Measurements from ENCODE around the gene MAST4. TPM values are rescaled to one million over a fixed set of nuclear protein-coding genes. Genes with fewer than 3 reads are reported as not detected.

The MAST4 gene
- total and polyA plus RNA-seq, 2 experiments from 2014 or later, result 4.2 to 6.0 TPM

DNA sequence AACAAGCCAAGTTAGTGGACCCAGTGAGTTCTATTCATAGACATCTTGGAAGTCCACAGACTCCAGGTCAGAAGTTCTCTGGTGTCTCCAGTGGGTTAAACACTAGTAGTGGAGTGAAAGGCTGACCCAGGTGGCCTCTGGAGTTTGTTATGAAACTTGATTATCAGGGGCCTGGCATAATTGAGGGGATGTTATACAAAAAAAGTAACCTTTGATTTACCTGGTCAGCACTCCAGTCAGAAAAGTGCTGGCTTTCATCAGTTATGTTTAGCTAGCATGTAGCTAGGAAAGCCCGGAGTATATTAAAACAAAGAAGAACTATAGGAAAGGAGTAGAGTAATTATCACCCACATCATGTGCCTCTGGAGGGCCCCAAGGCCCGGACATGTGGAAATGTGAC, 429.3 kb downstream of the MAST4 start:
- WGBS, 2 experiments (ENCODE audit: low coverage in 1 of 2, low lambda C conversion rate in 2 of 2, missing lambda C conversion rate in 2 of 2), result 58 to 69% methylated on average over 2 of the region's 2 CpGs
- H3K9ac ChIP-seq, result no peak overlapping the region

GRCh38 chr5:67026278-67026677, 430.1 kb downstream of the MAST4 start:
- Histone ChIP-seq H3K36me3 (ENCODE audit: low read depth) (no peaks in the 10 kb centered on the region), H3K9ac (no peak overlapping the region), H3K79me2 (ENCODE audit: insufficient read depth) (peaks cover 11% of the 10 kb centered on the region; the same call in 1 of the 2 replicates), H3K9me3 (ENCODE audit: low read depth) (no peaks in the 10 kb centered on the region), H2AFZ (no peak overlapping the region), H3K9me2 (ENCODE audit: insufficient read depth) (0 out of 2 replicates have a peak, but pooled peaks cover 8% of the 10 kb centered on the region), H3K27ac (no peak overlapping the region), H4K20me1 (ENCODE audit: insufficient read depth) (no peaks in the 10 kb centered on the region), H3K27me3 (replicated peaks; ENCODE audit: insufficient read depth) (no peaks in the 10 kb centered on the region), H3F3A (ENCODE audit: insufficient read depth) (peaks cover 19% of the 10 kb centered on the region), H3K4me2 (ENCODE audit: unreplicated experiment) (no peak overlapping the region), H3K4me3 (no peak overlapping the region), H3K4me1 (ENCODE audit: insufficient read depth) (peaks cover 27% of the 10 kb centered on the region)
- TF ChIP-seq EZH2 (IDR thresholded peaks at IDR 0.05; ENCODE audit: insufficient read depth, poor library complexity, severe bottlenecking) (no peak), EZH2phosphoT487 (IDR thresholded peaks at IDR 0.05; ENCODE audit: insufficient read depth, low read depth) (no peak)
- DNase-seq, result no peak
- 100% methylated on average over 1 of the region's 1 CpG for WGBS, 2 experiments (ENCODE audit: low coverage in 1 of 2, low lambda C conversion rate in 2 of 2, missing lambda C conversion rate in 2 of 2)
- in situ Hi-C loops (cut with MboI), result no loop called here

More for the DNA sequence above, 429.3 kb downstream of the MAST4 start:
- TF ChIP-seq EZH2 (IDR thresholded peaks at IDR 0.05; ENCODE audit: insufficient read depth, poor library complexity, severe bottlenecking), result no peak
- TF ChIP-seq EZH2phosphoT487 (IDR thresholded peaks at IDR 0.05; ENCODE audit: insufficient read depth, low read depth), result no peak
- no peaks in the 10 kb centered on the region for H3K27me3 ChIP-seq (replicated peaks; ENCODE audit: insufficient read depth)
- H3K36me3 ChIP-seq (ENCODE audit: low read depth), result no peaks in the 10 kb centered on the region
- in situ Hi-C loops (cut with MboI), result no loop called here
- no peak overlapping the region for H2AFZ ChIP-seq
- H3K9me3 ChIP-seq (ENCODE audit: low read depth), result no peaks in the 10 kb centered on the region
- H3K4me2 ChIP-seq (ENCODE audit: unreplicated experiment), result no peak overlapping the region
- peaks cover 23% of the 10 kb centered on the region for H3K4me1 ChIP-seq (ENCODE audit: insufficient read depth)
- H3K27ac ChIP-seq, result no peak overlapping the region
- H3K4me3 ChIP-seq, result no peak overlapping the region
- peaks cover 14% of the 10 kb centered on the region; the same call in 1 of the 2 replicates for H3K79me2 ChIP-seq (ENCODE audit: insufficient read depth)
- no peak for DNase-seq
- H3F3A ChIP-seq (ENCODE audit: insufficient read depth), result peaks cover 15% of the 10 kb centered on the region
- H3K9me2 ChIP-seq (ENCODE audit: insufficient read depth), result 0 out of 2 replicates have a peak, but pooled peaks cover 8% of the 10 kb centered on the region
- no peaks in the 10 kb centered on the region for H4K20me1 ChIP-seq (ENCODE audit: insufficient read depth)

DNA sequence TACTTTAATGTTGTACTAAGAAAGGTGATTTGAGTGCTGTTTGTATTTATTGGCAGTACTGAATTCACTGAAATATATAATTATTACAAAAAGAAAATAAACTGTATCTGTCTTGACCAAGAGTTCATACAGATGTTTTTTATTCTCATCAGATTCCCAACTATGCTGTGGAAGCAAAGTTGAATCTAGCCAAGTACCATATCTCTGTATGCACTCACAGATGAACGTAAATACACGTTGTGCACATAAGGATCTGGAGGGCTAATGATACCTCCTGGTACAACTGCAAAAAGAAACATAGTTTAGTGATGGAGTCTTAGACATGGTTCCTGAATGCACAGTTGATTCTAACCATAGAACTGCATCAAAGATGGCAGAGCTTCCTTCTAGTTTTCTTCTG, 431.0 kb downstream of the MAST4 start:
- Histone ChIP-seq H3K27ac (no peak overlapping the region), H3K36me3 (ENCODE audit: low read depth) (no peaks in the 10 kb centered on the region), H3K4me2 (ENCODE audit: unreplicated experiment) (no peak overlapping the region), H2AFZ (no peak overlapping the region), H3K27me3 (replicated peaks; ENCODE audit: insufficient read depth) (no peaks in the 10 kb centered on the region), H3K9ac (no peak overlapping the region), H3K4me1 (ENCODE audit: insufficient read depth) (peaks cover 27% of the 10 kb centered on the region), H3K9me2 (ENCODE audit: insufficient read depth) (0 out of 2 replicates have a peak, but pooled peaks cover 8% of the 10 kb centered on the region), H4K20me1 (ENCODE audit: insufficient read depth) (no peaks in the 10 kb centered on the region), H3K4me3 (no peak overlapping the region), H3F3A (ENCODE audit: insufficient read depth) (peaks cover 10% of the 10 kb centered on the region), H3K9me3 (ENCODE audit: low read depth) (no peaks in the 10 kb centered on the region), H3K79me2 (ENCODE audit: insufficient read depth) (peaks cover 18% of the 10 kb centered on the region)
- in situ Hi-C loops (cut with MboI), result no loop called here
- 96 to 97% methylated on average over 2 of the region's 2 CpGs for WGBS, 2 experiments (ENCODE audit: low coverage in 1 of 2, low lambda C conversion rate in 2 of 2, missing lambda C conversion rate in 2 of 2)
- no peak for TF ChIP-seq EZH2phosphoT487 (IDR thresholded peaks at IDR 0.05; ENCODE audit: insufficient read depth, low read depth)
- DNase-seq, result no peak

GRCh38 chr5:67028371-67028770, 432.2 kb downstream of the MAST4 start:
- 0 out of 2 replicates have a peak, but pooled peaks cover 6% of the 10 kb centered on the region for H3K9me2 ChIP-seq (ENCODE audit: insufficient read depth)
- H3K4me3 ChIP-seq, result no peak overlapping the region
- H3K4me1 ChIP-seq (ENCODE audit: insufficient read depth), result peaks cover 34% of the 10 kb centered on the region
- no peak overlapping the region for H3K4me2 ChIP-seq (ENCODE audit: unreplicated experiment)
- no peaks in the 10 kb centered on the region for H3K36me3 ChIP-seq (ENCODE audit: low read depth)
- H4K20me1 ChIP-seq (ENCODE audit: insufficient read depth), result no peaks in the 10 kb centered on the region
- TF ChIP-seq EZH2phosphoT487 (IDR thresholded peaks at IDR 0.05; ENCODE audit: insufficient read depth, low read depth), result no peak
- TF ChIP-seq EZH2 (IDR thresholded peaks at IDR 0.05; ENCODE audit: insufficient read depth, poor library complexity, severe bottlenecking), result no peak
- no peak overlapping the region for H3K9ac ChIP-seq
- WGBS, 2 experiments (ENCODE audit: low coverage in 1 of 2, low lambda C conversion rate in 2 of 2, missing lambda C conversion rate in 2 of 2), result 73 to 77% methylated on average over 4 of the region's 4 CpGs
- peak; percentile 54 for DNase-seq
- in situ Hi-C loops (cut with MboI), result no loop called here
- H3K27ac ChIP-seq, result no peak overlapping the region
- no peaks in the 10 kb centered on the region for H3K9me3 ChIP-seq (ENCODE audit: low read depth)
- H3K79me2 ChIP-seq (ENCODE audit: insufficient read depth), result peaks cover 21% of the 10 kb centered on the region
- H3K27me3 ChIP-seq (replicated peaks; ENCODE audit: insufficient read depth), result no peaks in the 10 kb centered on the region
- H3F3A ChIP-seq (ENCODE audit: insufficient read depth), result peaks cover 8% of the 10 kb centered on the region; the same call in 1 of the 2 replicates
- no peak overlapping the region for H2AFZ ChIP-seq

GRCh38 chr5:67028941-67029340, 432.7 kb downstream of the MAST4 start:
- TF ChIP-seq EZH2 (IDR thresholded peaks at IDR 0.05; ENCODE audit: insufficient read depth, poor library complexity, severe bottlenecking) (no peak), EZH2phosphoT487 (IDR thresholded peaks at IDR 0.05; ENCODE audit: insufficient read depth, low read depth) (no peak)
- H3K79me2 ChIP-seq (ENCODE audit: insufficient read depth), result peaks cover 19% of the 10 kb centered on the region
- WGBS, 2 experiments (ENCODE audit: low coverage in 1 of 2, low lambda C conversion rate in 2 of 2, missing lambda C conversion rate in 2 of 2), result 95 to 100% methylated on average over 4 of the region's 4 CpGs

More at GRCh38 chr5:67028941-67029340, 432.7 kb downstream of the MAST4 start:
- 0 out of 2 replicates have a peak, but pooled peaks cover 5% of the 10 kb centered on the region for H3K9me2 ChIP-seq (ENCODE audit: insufficient read depth)
- no peaks in the 10 kb centered on the region for H3K36me3 ChIP-seq (ENCODE audit: low read depth)
- no peaks in the 10 kb centered on the region for H4K20me1 ChIP-seq (ENCODE audit: insufficient read depth)
- no peak for DNase-seq
- H3K4me2 ChIP-seq (ENCODE audit: unreplicated experiment), result no peak overlapping the region
- H3K27me3 ChIP-seq (replicated peaks; ENCODE audit: insufficient read depth), result no peaks in the 10 kb centered on the region
- H3F3A ChIP-seq (ENCODE audit: insufficient read depth), result peaks cover 8% of the 10 kb centered on the region; the same call in 1 of the 2 replicates
- H3K4me3 ChIP-seq, result no peak overlapping the region
- H3K4me1 ChIP-seq (ENCODE audit: insufficient read depth), result peaks cover 37% of the 10 kb centered on the region
- no peak overlapping the region for H3K27ac ChIP-seq
- in situ Hi-C loops (cut with MboI), result no loop called here
- no peak overlapping the region for H3K9ac ChIP-seq
- no peak overlapping the region for H2AFZ ChIP-seq
- no peaks in the 10 kb centered on the region for H3K9me3 ChIP-seq (ENCODE audit: low read depth)
